GM12878 (cell line): ENCODE measurements around the gene CORO7.

ENCODE experiments used
- CHD4 ChIP-seq: fragments of 200-600 bp; sonication (generic); IDR thresholded peaks from 2 replicates; pipeline ENCODE4 v1.6.1; 2016; ENCODE audit warnings: mild to moderate bottlenecking
- CTCF ChIP-seq, 3 experiments: IDR thresholded peaks in 2 of 3; conservative IDR thresholded peaks in 1 of 3; 2 replicates each; pipeline ENCODE4 v1.5.1; 2011; ENCODE audit warnings: low read depth in 3 of 3, low read length in 3 of 3, mild to moderate bottlenecking in 3 of 3, control low read depth in 2 of 3, moderate library complexity in 2 of 3, inconsistent platforms in 1 of 3, mixed read lengths in 1 of 3; ENCODE audit not compliant: control insufficient read depth in 2 of 3, insufficient read depth in 1 of 3; ENCODE audit errors: extremely low read depth in 1 of 3
- EGR1 ChIP-seq, 2 experiments: IDR thresholded peaks; 1 replicate in 1 of 2; 2 replicates in 1 of 2; pipeline ENCODE4 v1.6.1; 2011 to 2012; ENCODE audit warnings: low read depth in 2 of 2, low read length in 2 of 2, borderline replicate concordance in 1 of 2, mild to moderate bottlenecking in 1 of 2, moderate library complexity in 1 of 2
- ELK1 ChIP-seq: IDR thresholded peaks from 2 replicates; pipeline ENCODE4 v1.6.1; 2012; ENCODE audit warnings: low read depth, low read length, improper control_type of control experiment
- KDM1A ChIP-seq: fragments of 200-600 bp; sonication (generic); IDR thresholded peaks from 2 replicates; pipeline ENCODE4 v1.6.1; 2016; ENCODE audit warnings: borderline replicate concordance
- PAX5 ChIP-seq: IDR thresholded peaks from 2 replicates; pipeline ENCODE4 v1.6.1; 2011; ENCODE audit warnings: low read depth, low read length, borderline replicate concordance
- POLR2A ChIP-seq: IDR thresholded peaks from 2 replicates; pipeline ENCODE4 v1.6.1; 2011; ENCODE audit warnings: low read depth, mild to moderate bottlenecking, low read length
- POLR2AphosphoS5 ChIP-seq: IDR thresholded peaks from 2 replicates; pipeline ENCODE4 v1.6.1; 2011; ENCODE audit warnings: mild to moderate bottlenecking, low read length, inconsistent platforms
- RAD21 ChIP-seq: IDR thresholded peaks from 2 replicates; pipeline ENCODE4 v1.6.1; 2011; ENCODE audit warnings: mild to moderate bottlenecking, low read depth, low read length, moderate library complexity; ENCODE audit not compliant: insufficient read depth
- STAT1 ChIP-seq: fragments of 450-650 bp; conservative IDR thresholded peaks from 2 replicates; pipeline ENCODE4 v1.6.1; 2014; ENCODE audit warnings: antibody characterized with exemption, mild to moderate bottlenecking
- TAF1 ChIP-seq: IDR thresholded peaks from 2 replicates; pipeline ENCODE4 v1.6.1; 2011; ENCODE audit warnings: mild to moderate bottlenecking, low read depth, low read length, borderline replicate concordance

DNA sequence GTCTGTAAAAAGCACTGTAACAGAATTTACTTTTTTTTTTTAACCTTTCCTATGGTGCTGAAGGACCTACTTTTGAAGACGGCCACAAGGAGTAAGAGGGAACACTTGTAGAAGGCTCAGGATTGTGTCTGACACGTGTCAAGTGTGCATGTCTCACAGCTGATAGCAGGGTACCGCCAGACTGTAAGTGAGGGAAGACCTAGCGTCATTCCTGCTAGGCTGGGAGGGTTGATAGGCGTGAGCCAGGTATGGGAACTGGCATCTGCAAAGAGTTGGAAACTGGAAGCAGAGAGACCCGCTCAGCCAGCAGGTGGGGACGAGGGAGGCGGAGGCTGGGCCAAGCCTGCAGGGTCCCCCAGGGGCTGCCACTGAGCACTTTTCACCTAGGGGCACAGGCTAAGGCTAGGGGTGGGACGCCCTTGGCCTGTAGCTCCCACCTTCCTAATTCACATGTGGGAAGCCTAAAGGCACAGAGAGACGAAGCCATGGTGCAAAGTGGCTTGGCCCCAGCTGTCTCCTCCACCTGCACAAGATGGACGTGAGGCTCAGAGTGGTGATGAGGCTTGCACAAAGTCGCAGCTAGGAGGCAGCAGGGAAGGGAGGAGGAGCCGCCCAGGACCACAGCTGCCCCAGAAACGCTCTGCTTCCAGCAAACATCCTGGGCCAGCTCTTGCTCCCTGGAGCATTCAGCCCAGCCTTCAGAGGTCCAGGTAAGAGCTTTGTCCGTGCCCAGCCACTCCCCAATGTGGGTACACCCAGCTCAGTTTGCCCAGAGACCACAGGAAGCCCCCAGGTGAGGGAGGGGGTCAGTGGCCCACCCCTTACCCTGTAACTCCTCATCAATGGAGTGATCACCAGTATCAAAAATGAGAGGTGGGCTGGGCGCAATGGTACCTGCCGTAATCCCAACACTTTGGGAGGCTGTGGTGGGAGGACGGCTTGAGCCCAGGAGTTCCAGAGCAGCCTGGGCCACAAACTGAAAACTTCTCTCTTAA is 25.8 kb downstream of the CORO7 start:
- no peak for TF ChIP-seq RAD21
- no peak for TF ChIP-seq CTCF (IDR thresholded peaks at IDR 0.05 in 2 of 3, conservative IDR thresholded peaks at IDR 0.05 in 1 of 3; ENCODE audit: control insufficient read depth in 2 of 3, extremely low read depth in 1 of 3, insufficient read depth in 1 of 3, low read depth in 3 of 3, low read length in 3 of 3)
- TF ChIP-seq POLR2A: no peak
- no peak for TF ChIP-seq TAF1
- no peak for TF ChIP-seq EGR1 (IDR thresholded peaks at IDR 0.05; ENCODE audit: borderline replicate concordance in 1 of 2, low read depth in 2 of 2, low read length in 2 of 2)
- TF ChIP-seq POLR2AphosphoS5: no peak
- no peak for TF ChIP-seq CHD4
- no peak for TF ChIP-seq STAT1
- no peak for TF ChIP-seq ELK1
- TF ChIP-seq PAX5: no peak
- TF ChIP-seq KDM1A: no peak
